ENCODE data around the gene SSH2. TPM values are rescaled to one million over a fixed set of nuclear protein-coding genes. Genes with fewer than 3 reads are reported as not detected.

SSH2 gene
- total RNA-seq, 1 experiment from 2014 or later, result 14.6 TPM

DNA sequence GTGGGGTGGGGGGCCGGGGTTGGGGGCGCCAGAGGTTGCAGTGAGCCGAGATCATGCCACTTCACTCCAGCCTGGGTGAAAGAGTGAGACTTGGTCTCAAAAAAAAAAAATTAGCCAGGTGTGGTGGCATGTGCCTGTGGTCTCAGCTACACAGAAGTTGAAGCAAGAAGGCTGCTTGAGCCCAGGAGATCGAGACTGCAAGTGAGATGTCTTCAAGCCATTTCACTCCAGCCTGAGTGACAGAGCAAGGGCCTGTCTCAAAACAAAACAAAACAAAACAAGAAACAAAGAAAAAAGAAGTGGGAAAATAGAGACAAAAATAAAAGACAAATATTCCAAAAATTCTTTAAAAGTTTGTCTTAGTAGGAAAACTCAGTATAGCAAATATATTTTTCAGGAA is 172.2 kb downstream of the SSH2 start:
- no peak overlapping the region for H3K27ac ChIP-seq (ENCODE audit: insufficient read length, low read depth, low read length)
- H2BK15ac ChIP-seq (ENCODE audit: low read depth, low read length), result no peak overlapping the region
- H3K4me1 ChIP-seq (ENCODE audit: insufficient read depth, low read length), result no peaks in the 10 kb centered on the region
- H4K20me1 ChIP-seq (ENCODE audit: control insufficient read depth, insufficient read depth, insufficient read length), result no peaks in the 10 kb centered on the region
- no peak overlapping the region for H3K56ac ChIP-seq (ENCODE audit: insufficient read length, low read depth, low read length)
- no peak overlapping the region for H2BK12ac ChIP-seq (ENCODE audit: insufficient read length, low read depth, low read length)
- Mint-ChIP-seq H3K27me3 (ENCODE audit: low read depth) (peaks cover 18% of the 10 kb centered on the region), H3K9me3 (no peaks in the 10 kb centered on the region; a peak in 1 of 5 replicates), H3K27ac (no peak overlapping the region), H3K4me1 (peaks cover 13% of the 10 kb centered on the region in 2 experiments), H3K36me3 (ENCODE audit: insufficient read depth in 1 of 3, low read depth in 3 of 3) (no peaks in the 10 kb centered on the region), H3K4me3 (no peak overlapping the region)
- DNase-seq, result no peak
- no peak overlapping the region for H2AK5ac ChIP-seq (ENCODE audit: insufficient read length, low read length)
- H2BK20ac ChIP-seq (ENCODE audit: low read depth, low read length, poor library complexity, severe bottlenecking), result no peak overlapping the region
- H3K79me1 ChIP-seq (ENCODE audit: insufficient read depth, low read depth, low read length, poor library complexity, severe bottlenecking), result no peaks in the 10 kb centered on the region
- H2BK120ac ChIP-seq (ENCODE audit: low read depth, low read length, poor library complexity, severe bottlenecking), result no peak overlapping the region
- no peak overlapping the region for H3K18ac ChIP-seq (ENCODE audit: insufficient read length, low read depth, low read length)
- H4K5ac ChIP-seq (ENCODE audit: insufficient read length, low read depth, low read length), result no peak overlapping the region
- peaks cover 13% of the 10 kb centered on the region for H3K23me2 ChIP-seq (ENCODE audit: insufficient read length, low read depth, low read length, poor library complexity, severe bottlenecking)
- H3K27me3 ChIP-seq (ENCODE audit: insufficient read depth, low read length), result no peaks in the 10 kb centered on the region
- H3K9ac ChIP-seq (ENCODE audit: extremely low read depth, insufficient read length, low read length), result no peak overlapping the region
- WGBS (ENCODE audit: extremely low coverage, insufficient read length, low lambda C conversion rate), result no CpG with 5 or more reads among the region's 4 CpGs
- H4K8ac ChIP-seq (replicated peaks; ENCODE audit: insufficient read length, low read depth, low read length), result no peak overlapping the region
- no peak overlapping the region for H3K14ac ChIP-seq (ENCODE audit: insufficient read depth, low read length)
- H2BK5ac ChIP-seq (ENCODE audit: insufficient read length, low read length), result no peak overlapping the region
- H3K79me2 ChIP-seq (ENCODE audit: insufficient read depth, low read length), result no peaks in the 10 kb centered on the region
- no peak overlapping the region for H3K4ac ChIP-seq (ENCODE audit: low read depth, low read length)
- no peak overlapping the region for H2AFZ ChIP-seq (ENCODE audit: low read length)
- no peak overlapping the region for H4K91ac ChIP-seq (ENCODE audit: insufficient read length, low read depth, low read length)
- H3K4me2 ChIP-seq (ENCODE audit: insufficient read depth, insufficient read length, low read length), result no peak overlapping the region
- TF ChIP-seq, protein P1, sequence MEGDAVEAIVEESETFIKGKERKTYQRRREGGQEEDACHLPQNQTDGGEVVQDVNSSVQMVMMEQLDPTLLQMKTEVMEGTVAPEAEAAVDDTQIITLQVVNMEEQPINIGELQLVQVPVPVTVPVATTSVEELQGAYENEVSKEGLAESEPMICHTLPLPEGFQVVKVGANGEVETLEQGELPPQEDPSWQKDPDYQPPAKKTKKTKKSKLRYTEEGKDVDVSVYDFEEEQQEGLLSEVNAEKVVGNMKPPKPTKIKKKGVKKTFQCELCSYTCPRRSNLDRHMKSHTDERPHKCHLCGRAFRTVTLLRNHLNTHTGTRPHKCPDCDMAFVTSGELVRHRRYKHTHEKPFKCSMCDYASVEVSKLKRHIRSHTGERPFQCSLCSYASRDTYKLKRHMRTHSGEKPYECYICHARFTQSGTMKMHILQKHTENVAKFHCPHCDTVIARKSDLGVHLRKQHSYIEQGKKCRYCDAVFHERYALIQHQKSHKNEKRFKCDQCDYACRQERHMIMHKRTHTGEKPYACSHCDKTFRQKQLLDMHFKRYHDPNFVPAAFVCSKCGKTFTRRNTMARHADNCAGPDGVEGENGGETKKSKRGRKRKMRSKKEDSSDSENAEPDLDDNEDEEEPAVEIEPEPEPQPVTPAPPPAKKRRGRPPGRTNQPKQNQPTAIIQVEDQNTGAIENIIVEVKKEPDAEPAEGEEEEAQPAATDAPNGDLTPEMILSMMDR (conservative IDR thresholded peaks at IDR 0.05), result no peak
- no peak overlapping the region for H3T11ph ChIP-seq (ENCODE audit: low read length)
- no peak overlapping the region for H3K23ac ChIP-seq (ENCODE audit: insufficient read length, low read depth, low read length)
- H3K9me3 ChIP-seq (ENCODE audit: control insufficient read depth, low read depth, low read length), result no peaks in the 10 kb centered on the region

All from H9 (cell line).